ENCODE results near the gene C1QA.

The C1QA gene

GRCh38 chr1:22594396-22594795, 42.0 kb upstream of the C1QA start:
- no peak overlapping the region for H2AFZ ChIP-seq (ENCODE audit: low read length)
- H3K9me2 ChIP-seq (ENCODE audit: low read depth, low read length), result no peaks in the 10 kb centered on the region
- H3K9me3 ChIP-seq (ENCODE audit: low read length), result no peaks in the 10 kb centered on the region
- no peaks in the 10 kb centered on the region for H3K36me3 ChIP-seq (ENCODE audit: insufficient read depth, low read length)
- H3K9ac ChIP-seq (ENCODE audit: low read length), result no peak overlapping the region
- H3K79me2 ChIP-seq (ENCODE audit: insufficient read depth, low read length), result no peaks in the 10 kb centered on the region
- H3K4me2 ChIP-seq (ENCODE audit: low read length), result no peak overlapping the region
- H3K4me1 ChIP-seq (ENCODE audit: insufficient read depth, low read length, severe bottlenecking), result no peaks in the 10 kb centered on the region
- H3K27ac ChIP-seq (ENCODE audit: low read depth, low read length, poor library complexity, severe bottlenecking), result no peak overlapping the region
- no peak overlapping the region for H3K4me3 ChIP-seq (ENCODE audit: low read depth, low read length, poor library complexity, severe bottlenecking)
- H4K20me1 ChIP-seq (ENCODE audit: insufficient read depth, low read length), result no peaks in the 10 kb centered on the region
- H3K27me3 ChIP-seq (ENCODE audit: insufficient read depth, low read length), result no peaks in the 10 kb centered on the region; the same call in 1 of the 2 replicates
- H3F3A ChIP-seq (ENCODE audit: insufficient read depth, low read length), result no peaks in the 10 kb centered on the region
- no peak for TF ChIP-seq EZH2 (IDR thresholded peaks at IDR 0.05; ENCODE audit: borderline replicate concordance, low read length)
- TF ChIP-seq CTCF (IDR thresholded peaks at IDR 0.05; ENCODE audit: low read length), result no peak

GRCh38 chr1:22595108-22595507, 41.3 kb upstream of the C1QA start:
- Histone ChIP-seq H3K4me2 (ENCODE audit: low read length) (no peak overlapping the region), H4K20me1 (ENCODE audit: insufficient read depth, low read length) (no peaks in the 10 kb centered on the region), H3K9me3 (ENCODE audit: low read length) (no peaks in the 10 kb centered on the region), H3F3A (ENCODE audit: insufficient read depth, low read length) (no peaks in the 10 kb centered on the region), H3K4me1 (ENCODE audit: insufficient read depth, low read length, severe bottlenecking) (no peaks in the 10 kb centered on the region), H3K36me3 (ENCODE audit: insufficient read depth, low read length) (no peaks in the 10 kb centered on the region), H3K27ac (ENCODE audit: low read depth, low read length, poor library complexity, severe bottlenecking) (no peak overlapping the region), H3K9ac (ENCODE audit: low read length) (no peak overlapping the region), H3K79me2 (ENCODE audit: insufficient read depth, low read length) (no peaks in the 10 kb centered on the region), H3K27me3 (ENCODE audit: insufficient read depth, low read length) (no peaks in the 10 kb centered on the region; the same call in 1 of the 2 replicates), H3K4me3 (ENCODE audit: low read depth, low read length, poor library complexity, severe bottlenecking) (no peak overlapping the region), H3K9me2 (ENCODE audit: low read depth, low read length) (no peaks in the 10 kb centered on the region), H2AFZ (ENCODE audit: low read length) (no peak overlapping the region)
- TF ChIP-seq EZH2 (IDR thresholded peaks at IDR 0.05; ENCODE audit: borderline replicate concordance, low read length) (no peak), CTCF (IDR thresholded peaks at IDR 0.05; ENCODE audit: low read length) (no peak)

- Histone ChIP-seq H3K9ac (ENCODE audit: low read length) (no peak overlapping the region), H2AFZ (ENCODE audit: low read length) (no peak overlapping the region), H3K36me3 (ENCODE audit: insufficient read depth, low read length) (no peaks in the 10 kb centered on the region), H3K79me2 (ENCODE audit: insufficient read depth, low read length) (no peaks in the 10 kb centered on the region), H3K4me2 (ENCODE audit: low read length) (no peak overlapping the region), H3K4me3 (ENCODE audit: low read depth, low read length, poor library complexity, severe bottlenecking) (no peak overlapping the region), H3K4me1 (ENCODE audit: insufficient read depth, low read length, severe bottlenecking) (no peaks in the 10 kb centered on the region), H3K9me3 (ENCODE audit: low read length) (no peaks in the 10 kb centered on the region), H3F3A (ENCODE audit: insufficient read depth, low read length) (no peaks in the 10 kb centered on the region), H3K9me2 (ENCODE audit: low read depth, low read length) (no peaks in the 10 kb centered on the region), H4K20me1 (ENCODE audit: insufficient read depth, low read length) (no peaks in the 10 kb centered on the region), H3K27ac (ENCODE audit: low read depth, low read length, poor library complexity, severe bottlenecking) (no peak overlapping the region), H3K27me3 (ENCODE audit: insufficient read depth, low read length) (no peaks in the 10 kb centered on the region; the same call in 1 of the 2 replicates)
- no peak for TF ChIP-seq CTCF (IDR thresholded peaks at IDR 0.05; ENCODE audit: low read length)
- no peak for TF ChIP-seq EZH2 (IDR thresholded peaks at IDR 0.05; ENCODE audit: borderline replicate concordance, low read length)
Observed at GRCh38 chr1:22597301-22597965, 39.0 kb upstream of the C1QA start.
